Measurements from ENCODE around the gene NR2E1. TPM values are rescaled to one million over a fixed set of nuclear protein-coding genes. Genes with fewer than 3 reads are reported as not detected.

Gene NR2E1
- total RNA-seq, 2 donors from 2014 or later = not detected

DNA sequence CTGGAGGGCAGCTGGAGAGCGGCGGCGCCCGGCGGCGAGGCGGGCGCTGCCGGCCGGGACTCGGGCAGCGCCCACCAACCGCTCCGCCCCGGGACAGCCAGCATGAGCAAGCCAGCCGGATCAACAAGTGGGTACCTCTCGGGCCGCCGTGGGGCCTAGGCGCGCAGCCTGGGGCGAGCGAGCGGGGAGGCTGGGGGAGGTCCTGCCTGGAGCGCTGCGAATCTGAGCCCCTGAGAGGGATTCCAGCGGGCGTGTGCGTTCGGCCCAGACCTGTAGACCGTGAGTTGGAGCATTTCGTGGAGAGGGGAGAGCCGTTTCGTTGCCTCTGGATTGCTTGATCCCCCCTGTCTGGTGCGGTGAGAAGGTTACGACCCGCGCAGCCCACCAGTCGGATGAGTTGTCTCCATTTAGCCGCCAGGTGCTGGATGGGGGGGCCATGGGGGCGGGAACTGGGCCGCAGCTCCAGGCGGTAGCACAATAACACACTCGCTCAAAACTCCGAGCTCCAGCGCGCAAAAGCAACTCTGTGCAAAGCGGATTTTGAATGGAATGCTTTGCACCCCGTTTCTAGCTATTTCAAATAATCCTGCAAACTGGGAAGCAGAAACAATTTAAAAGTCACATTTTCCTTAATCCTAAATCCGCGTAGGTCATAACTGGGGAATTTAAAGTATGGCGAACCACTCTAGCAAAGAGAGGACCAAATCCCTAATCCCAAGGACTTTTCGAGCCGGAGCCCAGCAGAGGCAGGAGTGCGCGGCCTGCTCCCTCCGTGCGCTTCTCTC, 1.0 kb downstream of the NR2E1 start:
- Histone ChIP-seq H3K9me3 (ENCODE audit: control insufficient read depth, low read length) (no peaks in the 10 kb centered on the region), H3K27ac (ENCODE audit: low read depth, low read length) (no peak overlapping the region), H3K36me3 (ENCODE audit: control insufficient read depth, insufficient read depth, low read length) (no peaks in the 10 kb centered on the region), H3K27me3 (ENCODE audit: control insufficient read depth, insufficient read depth, low read length, poor library complexity, severe bottlenecking) (peaks cover 100% of the 10 kb centered on the region), H3K9ac (ENCODE audit: extremely low read depth, low read length, poor library complexity, severe bottlenecking) (no peak overlapping the region), H3K4me1 (ENCODE audit: control insufficient read depth, insufficient read depth, low read length) (peaks cover 16% of the 10 kb centered on the region), H3K4me3 (ENCODE audit: low read length) (peak overlapping the region; percentile 73)
- Mint-ChIP-seq H3K36me3 (ENCODE audit: low read depth) (no peaks in the 10 kb centered on the region), H3K4me3 (peak overlapping the region; percentile 49), H3K9me3 (no peaks in the 10 kb centered on the region), H3K27ac (no peak overlapping the region), H3K27me3 (ENCODE audit: insufficient read depth) (peaks cover 99% of the 10 kb centered on the region), H3K4me1 (peaks cover 32% of the 10 kb centered on the region)
- DNase-seq = peak; percentile 78
- TF ChIP-seq, protein P1, sequence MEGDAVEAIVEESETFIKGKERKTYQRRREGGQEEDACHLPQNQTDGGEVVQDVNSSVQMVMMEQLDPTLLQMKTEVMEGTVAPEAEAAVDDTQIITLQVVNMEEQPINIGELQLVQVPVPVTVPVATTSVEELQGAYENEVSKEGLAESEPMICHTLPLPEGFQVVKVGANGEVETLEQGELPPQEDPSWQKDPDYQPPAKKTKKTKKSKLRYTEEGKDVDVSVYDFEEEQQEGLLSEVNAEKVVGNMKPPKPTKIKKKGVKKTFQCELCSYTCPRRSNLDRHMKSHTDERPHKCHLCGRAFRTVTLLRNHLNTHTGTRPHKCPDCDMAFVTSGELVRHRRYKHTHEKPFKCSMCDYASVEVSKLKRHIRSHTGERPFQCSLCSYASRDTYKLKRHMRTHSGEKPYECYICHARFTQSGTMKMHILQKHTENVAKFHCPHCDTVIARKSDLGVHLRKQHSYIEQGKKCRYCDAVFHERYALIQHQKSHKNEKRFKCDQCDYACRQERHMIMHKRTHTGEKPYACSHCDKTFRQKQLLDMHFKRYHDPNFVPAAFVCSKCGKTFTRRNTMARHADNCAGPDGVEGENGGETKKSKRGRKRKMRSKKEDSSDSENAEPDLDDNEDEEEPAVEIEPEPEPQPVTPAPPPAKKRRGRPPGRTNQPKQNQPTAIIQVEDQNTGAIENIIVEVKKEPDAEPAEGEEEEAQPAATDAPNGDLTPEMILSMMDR (conservative IDR thresholded peaks at IDR 0.05) = no peak
- 2% methylated on average over 23 to 58 of the region's 58 CpGs for WGBS, 2 experiments (ENCODE audit: insufficient coverage in 1 of 2, insufficient read length in 1 of 2)

DNA sequence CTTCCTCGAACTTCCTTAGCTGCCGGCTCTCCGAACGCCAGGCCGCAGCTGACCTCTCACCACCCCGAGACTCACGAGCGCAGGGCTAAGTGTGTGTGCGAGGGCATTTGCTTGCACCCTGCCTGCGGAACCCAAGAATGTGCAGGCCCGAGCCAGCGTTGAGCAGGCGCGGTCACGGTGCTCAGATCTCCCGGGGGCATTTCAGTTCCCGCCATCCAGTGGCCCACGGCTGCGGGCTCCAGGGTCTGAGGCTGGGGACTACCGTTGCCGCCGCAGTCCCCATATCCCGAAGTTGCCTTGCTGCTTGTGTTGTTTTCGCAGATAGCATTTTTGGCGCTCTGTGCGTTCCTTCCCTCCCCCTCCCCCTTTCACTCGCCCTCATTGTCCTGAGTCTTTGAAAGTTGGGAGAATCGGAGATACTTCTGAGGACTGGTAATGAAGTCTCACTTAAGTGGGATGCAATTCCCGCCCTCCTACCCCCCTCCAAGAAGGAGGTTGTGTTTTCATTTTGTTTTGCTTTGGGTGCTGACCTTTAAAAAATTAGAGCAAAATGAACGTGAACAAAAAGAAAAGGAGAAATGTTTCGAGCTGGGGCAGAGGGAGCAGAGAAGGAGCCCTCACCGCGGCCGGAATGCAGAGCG, 1.7 kb downstream of the NR2E1 start:
- peaks cover 32% of the 10 kb centered on the region for H3K4me1 Mint-ChIP-seq
- Histone ChIP-seq H3K27ac (ENCODE audit: low read depth, low read length) (no peak overlapping the region), H3K9me3 (ENCODE audit: control insufficient read depth, low read length) (no peaks in the 10 kb centered on the region), H3K27me3 (ENCODE audit: control insufficient read depth, insufficient read depth, low read length, poor library complexity, severe bottlenecking) (peaks cover 100% of the 10 kb centered on the region), H3K4me3 (ENCODE audit: low read length) (peak overlapping the region; percentile 73), H3K36me3 (ENCODE audit: control insufficient read depth, insufficient read depth, low read length) (no peaks in the 10 kb centered on the region), H3K4me1 (ENCODE audit: control insufficient read depth, insufficient read depth, low read length) (peaks cover 16% of the 10 kb centered on the region), H3K9ac (ENCODE audit: extremely low read depth, low read length, poor library complexity, severe bottlenecking) (no peak overlapping the region)
- H3K27me3 Mint-ChIP-seq (ENCODE audit: insufficient read depth) = peaks cover 99% of the 10 kb centered on the region
- H3K36me3 Mint-ChIP-seq (ENCODE audit: low read depth) = no peaks in the 10 kb centered on the region
- H3K9me3 Mint-ChIP-seq = no peaks in the 10 kb centered on the region
- H3K4me3 Mint-ChIP-seq = peak overlapping the region; percentile 49
- no peak overlapping the region for H3K27ac Mint-ChIP-seq
- TF ChIP-seq, protein P1 (conservative IDR thresholded peaks at IDR 0.05) = no peak
- 1 to 2% methylated on average over 20 to 35 of the region's 35 CpGs for WGBS, 2 experiments (ENCODE audit: insufficient coverage in 1 of 2, insufficient read length in 1 of 2)
- peak; percentile 86 for DNase-seq

DNA sequence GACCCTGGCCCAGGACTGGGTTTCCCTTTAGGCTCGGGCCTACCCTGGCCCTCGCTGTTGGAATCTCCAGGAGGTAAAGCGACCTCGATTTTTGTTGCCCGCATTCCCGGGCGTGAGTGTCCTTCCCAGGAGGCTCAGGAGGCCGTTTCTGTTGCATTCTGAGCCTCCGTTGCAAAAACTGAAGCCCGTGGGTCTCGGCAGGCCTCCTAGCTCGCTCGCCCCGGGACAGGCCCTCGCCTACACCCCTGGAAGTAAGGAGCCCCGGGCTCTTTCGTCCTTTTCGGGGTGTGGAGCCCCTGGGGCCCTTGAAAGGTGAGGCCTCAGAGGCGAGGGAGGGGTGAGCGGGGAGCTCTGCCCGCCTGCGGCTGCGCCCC, 2.3 kb downstream of the NR2E1 start:
- DNase-seq = peak; percentile 73
- Histone ChIP-seq H3K4me1 (ENCODE audit: control insufficient read depth, insufficient read depth, low read length) (peaks cover 16% of the 10 kb centered on the region), H3K27me3 (ENCODE audit: control insufficient read depth, insufficient read depth, low read length, poor library complexity, severe bottlenecking) (peaks cover 100% of the 10 kb centered on the region), H3K36me3 (ENCODE audit: control insufficient read depth, insufficient read depth, low read length) (no peaks in the 10 kb centered on the region), H3K27ac (ENCODE audit: low read depth, low read length) (no peak overlapping the region), H3K9ac (ENCODE audit: extremely low read depth, low read length, poor library complexity, severe bottlenecking) (no peak overlapping the region), H3K9me3 (ENCODE audit: control insufficient read depth, low read length) (no peaks in the 10 kb centered on the region), H3K4me3 (ENCODE audit: low read length) (peak overlapping the region; percentile 73)
- Mint-ChIP-seq H3K36me3 (ENCODE audit: low read depth) (no peaks in the 10 kb centered on the region), H3K27me3 (ENCODE audit: insufficient read depth) (peaks cover 99% of the 10 kb centered on the region), H3K27ac (no peak overlapping the region), H3K4me3 (peak overlapping the region; percentile 49), H3K4me1 (peaks cover 32% of the 10 kb centered on the region), H3K9me3 (no peaks in the 10 kb centered on the region)
- TF ChIP-seq, protein P1 (conservative IDR thresholded peaks at IDR 0.05) = no peak
- 2 to 5% methylated on average over 17 to 23 of the region's 23 CpGs for WGBS, 2 experiments (ENCODE audit: insufficient coverage in 1 of 2, insufficient read length in 1 of 2)
